A549 (cell line): ENCODE measurements around the gene MYH16. TPM values are rescaled to one million over a fixed set of nuclear protein-coding genes. Genes with fewer than 3 reads are reported as not detected.

Source experiments
- ATAC-seq, 2 experiments: fragments of 200-7000 bp in 1 of 2; fragments of >200 bp in 1 of 2; cut with Nextera tagmentation in 1 of 2; cut with Tn5 transposase in 1 of 2; 3 replicates each; pipeline versions ENCODE4 v1.8.0 to v1.9.1; 2018 to 2020; ENCODE audit warnings: mild to moderate bottlenecking in 1 of 2, moderate library complexity in 1 of 2
- CTCF ChIA-PET: fragments of 300-600 bp; sonication (Branson Sonifier 250); formaldehyde crosslinking; extraction: SDS; loops from one replicate; lab custom pipeline; 2021; ENCODE audit warnings: antibody characterized with exemption, inconsistent platforms; lab: Yijun Ruan, JAX
- POLR2A ChIA-PET: fragments of 350-600 bp; formaldehyde crosslinking; extraction: SDS; loops from one replicate; lab custom pipeline; 2021; ENCODE audit warnings: antibody characterized with exemption, inconsistent platforms; lab: Yijun Ruan, JAX
- DNase-seq, 2 experiments: peaks; one replicate each; pipeline versions ENCODE4 v3.0.0 to v3.0.0-alpha.2; 2011 to 2016; ENCODE audit warnings: low read depth in 1 of 2, low spot score in 1 of 2
- FAIRE-seq: peaks from 2 replicates; lab custom pipeline; 2011; peaks lifted over from hg19 to GRCh38; lab: Jason Lieb, UNC
- H3K27ac ChIP-seq, 2 experiments: fragments of >200 bp; sonication (Bioruptor Twin); formaldehyde crosslinking; 3 replicates each; pipeline ENCODE4 v1.5.1; 2016 to 2017
- H3K4me1 ChIP-seq: fragments of >200 bp; sonication (Bioruptor Twin); formaldehyde crosslinking; 3 replicates; pipeline ENCODE4 v1.6.1; 2016
- H3K4me2 ChIP-seq: fragments of >200 bp; sonication (Bioruptor Twin); formaldehyde crosslinking; 3 replicates; pipeline ENCODE4 v1.6.1; 2016
- H3K4me3 ChIP-seq: fragments of >200 bp; sonication (Bioruptor Twin); formaldehyde crosslinking; 3 replicates; pipeline ENCODE4 v1.5.1; 2016
- H3K9me3 ChIP-seq: fragments of >200 bp; sonication (Bioruptor Twin); formaldehyde crosslinking; 3 replicates; pipeline ENCODE4 v1.6.1; 2016
- BHLHE40 ChIP-seq: IDR thresholded peaks from 2 replicates; pipeline ENCODE4 v1.6.1; 2012; ENCODE audit warnings: low read depth, low read length, inconsistent platforms
- CHD2 ChIP-seq: fragments of 150-350 bp; IDR thresholded peaks from 2 replicates; pipeline ENCODE4 v1.6.1; 2014; ENCODE audit warnings: low read length; ENCODE audit not compliant: partially characterized antibody
- CHD4 ChIP-seq: fragments of 200-600 bp; sonication (generic); IDR thresholded peaks from 2 replicates; pipeline ENCODE4 v1.6.1; 2016; ENCODE audit warnings: antibody characterized with exemption, mild to moderate bottlenecking, borderline replicate concordance
- EHF ChIP-seq: fragments of 250-450 bp; sonication (Bioruptor Pico); IDR thresholded peaks from 2 replicates; pipeline ENCODE4 v1.5.0; 2020; ENCODE audit warnings: mild to moderate bottlenecking
- FOSB ChIP-seq: fragments of 250-450 bp; sonication (Bioruptor Pico); IDR thresholded peaks from 2 replicates; pipeline ENCODE4 v1.5.0; 2020; ENCODE audit warnings: mild to moderate bottlenecking, moderate library complexity
- FOSL2 ChIP-seq, 2 experiments: fragments of 450-650 bp in 1 of 2; fragments of >200 bp in 1 of 2; sonication (Bioruptor Twin) in 1 of 2; formaldehyde crosslinking; IDR thresholded peaks; 2 replicates each; pipeline versions ENCODE4 v1.5.0 to v1.6.1; 2016 to 2020; ENCODE audit warnings: mild to moderate bottlenecking in 1 of 2, moderate library complexity in 1 of 2
- HDAC2 ChIP-seq: fragments of 200-600 bp; sonication (generic); IDR thresholded peaks from 2 replicates; pipeline ENCODE4 v1.6.1; 2016
- HEYL ChIP-seq: fragments of 250-450 bp; sonication (Bioruptor Pico); IDR thresholded peaks from 2 replicates; pipeline ENCODE4 v1.8.0; 2021; ENCODE audit warnings: mild to moderate bottlenecking, moderate library complexity
- HOXB13 ChIP-seq: fragments of 250-450 bp; sonication (Bioruptor Pico); IDR thresholded peaks from 2 replicates; pipeline ENCODE4 v1.5.0; 2020; ENCODE audit warnings: low read depth, mild to moderate bottlenecking, moderate library complexity
- HOXB5 ChIP-seq: fragments of 250-450 bp; sonication (Bioruptor Pico); IDR thresholded peaks from 2 replicates; pipeline ENCODE4 v1.5.0; 2020; ENCODE audit warnings: mild to moderate bottlenecking, moderate library complexity
- KDM1A ChIP-seq: fragments of 200-600 bp; sonication (generic); IDR thresholded peaks from 2 replicates; pipeline ENCODE4 v1.6.1; 2016; ENCODE audit warnings: low read depth, mild to moderate bottlenecking
- MAFK ChIP-seq: fragments of 450-650 bp; IDR thresholded peaks from 2 replicates; pipeline ENCODE4 v1.6.1; 2014; ENCODE audit not compliant: partially characterized antibody
- MAZ ChIP-seq: fragments of 150-350 bp; IDR thresholded peaks from 2 replicates; pipeline ENCODE4 v1.6.1; 2014; ENCODE audit warnings: antibody characterized with exemption, low read depth, low read length, borderline replicate concordance
- PHF8 ChIP-seq: fragments of 200-600 bp; sonication (generic); IDR thresholded peaks from 2 replicates; pipeline ENCODE4 v1.6.1; 2016; ENCODE audit warnings: low read depth, mild to moderate bottlenecking, antibody characterized with exemption, moderate library complexity, borderline replicate concordance
- POLR2A ChIP-seq: IDR thresholded peaks from 2 replicates; pipeline ENCODE4 v1.6.1; 2012; ENCODE audit warnings: mild to moderate bottlenecking, low read length
- RAD21 ChIP-seq, 2 experiments: fragments of >200 bp in 1 of 2; sonication (Bioruptor Twin) in 1 of 2; formaldehyde crosslinking in 1 of 2; IDR thresholded peaks in 1 of 2; conservative IDR thresholded peaks in 1 of 2; 2 replicates in 1 of 2; 3 replicates in 1 of 2; pipeline ENCODE4 v1.6.1; 2012 to 2018; ENCODE audit warnings: inconsistent platforms in 1 of 2
- REST ChIP-seq: fragments of 200-600 bp; sonication (generic); IDR thresholded peaks from 2 replicates; pipeline ENCODE4 v1.6.1; 2016; ENCODE audit warnings: antibody characterized with exemption, mild to moderate bottlenecking, moderate library complexity
- SMC3 ChIP-seq: fragments of >200 bp; sonication (Bioruptor Twin); formaldehyde crosslinking; IDR thresholded peaks from 3 replicates; pipeline ENCODE4 v1.6.1; 2018; ENCODE audit warnings: inconsistent platforms
- TFCP2L1 ChIP-seq: fragments of 250-450 bp; sonication (Bioruptor Pico); IDR thresholded peaks from 2 replicates; pipeline ENCODE4 v1.5.0; 2021; ENCODE audit warnings: mild to moderate bottlenecking
- USF2 ChIP-seq: fragments of 450-650 bp; IDR thresholded peaks from 2 replicates; pipeline ENCODE4 v1.6.1; 2014; ENCODE audit warnings: antibody characterized with exemption
- ZC3H11A ChIP-seq: fragments of 450-650 bp; IDR thresholded peaks from 2 replicates; pipeline ENCODE4 v1.6.1; 2014; ENCODE audit warnings: antibody characterized with exemption, mild to moderate bottlenecking
- ZFP36 ChIP-seq: fragments of 450-650 bp; IDR thresholded peaks from 2 replicates; pipeline ENCODE4 v1.6.1; 2014; ENCODE audit warnings: borderline replicate concordance; ENCODE audit not compliant: partially characterized antibody
- ZSCAN20 ChIP-seq: fragments of 250-450 bp; sonication (Bioruptor Pico); IDR thresholded peaks from 2 replicates; pipeline ENCODE4 v1.8.0; 2022; ENCODE audit warnings: mild to moderate bottlenecking, moderate library complexity
- WGBS: methylation state at CpG from one replicate; pipeline ENCODE4 v1.1.6; 2017; ENCODE audit errors: missing lambda C conversion rate; 5-methylcytosine and 5-hydroxymethylcytosine counted together
- polyA plus RNA-seq, 4 experiments: library from polyadenylated mRNA; depleted of rRNA in 3 of 4; stranded (reverse); fragments of >200 nt; fragmentation: RNase III in 1 of 4; extraction: RNeasy Plus Mini Kit Qiagen cat#74134 plus additional on column Dnase treatment in 1 of 4; gene quantifications; 2 replicates in 3 of 4; 3 replicates in 1 of 4; pipeline ENCODE4 v1.2.3, GENCODE V29; 2011 to 2017

Gene MYH16
- polyA plus RNA-seq, 2 of the 4 experiments (the other 2 are of a cell fraction): 0.28 to 0.31 TPM

- FAIRE-seq: no peak
Observed at GRCh38 chr7:99310004-99310403, 37.4 kb downstream of the MYH16 start.

GRCh38 chr7:99311702-99312101, 39.1 kb downstream of the MYH16 start:
- no peak overlapping the region for H3K27ac ChIP-seq
- CTCF ChIA-PET: interaction anchor here (0.7 to 10.3 kb wide), 25 partner anchors 9 to 310 kb away, joined by 3 to 197 read pairs (median 5); partner anchors contain the start of genes ARPC1A, MYH16 and SMURF1
- H3K4me1 ChIP-seq: no peaks in the 10 kb centered on the region
- POLR2A ChIA-PET: no interaction called here
- FAIRE-seq (no peak), DNase-seq (no peak), ATAC-seq (no peak; a peak in 1 of 6 replicates)
- 89% methylated on average over 9 of the region's 9 CpGs for WGBS
- H3K9me3 ChIP-seq: peaks cover 24% of the 10 kb centered on the region
- H3K4me3 ChIP-seq: no peak overlapping the region
- TF ChIP-seq EHF (CRISPR knock-in tag): no peak
- TF ChIP-seq MAZ: no peak
- peak; percentile 17 to 19; a peak in 1 of 5 replicates for TF ChIP-seq RAD21 (conservative IDR thresholded peaks at IDR 0.05 in 1 of 2, IDR thresholded peaks at IDR 0.05 in 1 of 2)
- TF ChIP-seq CHD2: no peak
- no peak overlapping the region for H3K4me2 ChIP-seq

More at GRCh38 chr7:99310004-99310403, 37.4 kb downstream of the MYH16 start:
- H3K27ac ChIP-seq: no peak overlapping the region
- ChIA-PET CTCF (interaction anchor here (0.9 to 10.3 kb wide), 9 partner anchors 10 to 280 kb away, joined by 3 to 197 read pairs (median 5); no protein-coding TSS in a partner anchor), POLR2A (no interaction called here)
- ATAC-seq (no peak), DNase-seq (no peak)
- TF ChIP-seq HDAC2 (no peak), TFCP2L1 (CRISPR knock-in tag) (no peak), KDM1A (no peak), HOXB5 (no peak), PHF8 (no peak), CHD2 (no peak), FOSB (CRISPR knock-in tag) (no peak), HEYL (CRISPR knock-in tag) (no peak), FOSL2 (IDR thresholded peaks at IDR 0.05) (no peak), FOSL2 (CRISPR knock-in tag; IDR thresholded peaks at IDR 0.05) (no peak), POLR2A (no peak), BHLHE40 (no peak), SMC3 (no peak), HOXB13 (no peak), MAFK (no peak), CHD4 (no peak), ZSCAN20 (no peak), ZC3H11A (no peak), REST (no peak), ZFP36 (no peak), USF2 (no peak)
- H3K4me3 ChIP-seq: no peak overlapping the region
- H3K9me3 ChIP-seq: peaks cover 24% of the 10 kb centered on the region
- 76% methylated on average over 4 of the region's 4 CpGs for WGBS
- H3K4me2 ChIP-seq: no peak overlapping the region
- no peaks in the 10 kb centered on the region for H3K4me1 ChIP-seq
